ENCODE results near the gene OR1M1. TPM values are rescaled to one million over a fixed set of nuclear protein-coding genes. Genes with fewer than 3 reads are reported as not detected.

The OR1M1 gene
- total and polyA plus RNA-seq, 9 of the 15 experiments (the other 6 are each of a cell fraction or from before 2014, with no cell fraction given): not detected

- no peak for TF ChIP-seq ZNF780A (CRISPR knock-in tag; IDR thresholded peaks at IDR 0.05)
- TF ChIP-seq PKNOX1 (IDR thresholded peaks at IDR 0.05): peak; percentile 60
- no peak for TF ChIP-seq HDAC8 (tag; IDR thresholded peaks at IDR 0.05)
- TF ChIP-seq MAFF (IDR thresholded peaks at IDR 0.05; ENCODE audit: low read length): peak; percentile 59; the same call in 1 of the 2 replicates
- no peak for TF ChIP-seq IFI16 (CRISPR knock-in tag; IDR thresholded peaks at IDR 0.05)
- TF ChIP-seq CREM (IDR thresholded peaks at IDR 0.05; ENCODE audit: low read depth): peak; percentile 82
- no peak for TF ChIP-seq HMG20B (CRISPR knock-in tag; IDR thresholded peaks at IDR 0.05)
- no peak for TF ChIP-seq ZNF239 (CRISPR knock-in tag; IDR thresholded peaks at IDR 0.05)
- no peak for TF ChIP-seq ATF1 (CRISPR knock-in tag; IDR thresholded peaks at IDR 0.05)
- peak; percentile 85 for TF ChIP-seq ATF1 (tag; IDR thresholded peaks at IDR 0.05)
- TF ChIP-seq NRF1 (conservative IDR thresholded peaks at IDR 0.05 in 1 of 2, IDR thresholded peaks at IDR 0.05 in 1 of 2): peak in 1 of 2 experiments; percentile 29; a peak in 1 of 4 replicates
- TF ChIP-seq KDM2B (CRISPR knock-in tag; IDR thresholded peaks at IDR 0.05): no peak
- 0 out of 2 replicates have a peak, but pooled peaks have one; percentile 27 for TF ChIP-seq ZBTB17 (CRISPR knock-in tag; IDR thresholded peaks at IDR 0.05)
- TF ChIP-seq ZNF764 (CRISPR knock-in tag; IDR thresholded peaks at IDR 0.05; ENCODE audit: low read depth): no peak
- TF ChIP-seq KAT8 (IDR thresholded peaks at IDR 0.05; ENCODE audit: low read depth): 0 out of 2 replicates have a peak, but pooled peaks have one; percentile 54
- no peak for TF ChIP-seq HSF4 (CRISPR knock-in tag; IDR thresholded peaks at IDR 0.05; ENCODE audit: borderline replicate concordance)
- no peak for TF ChIP-seq ZNF274 (IDR thresholded peaks at IDR 0.05; ENCODE audit: borderline replicate concordance, low read depth, low read length)
- TF ChIP-seq JUND (IDR thresholded peaks at IDR 0.05; ENCODE audit: borderline replicate concordance, low read depth, low read length): peak; percentile 16; the same call in 1 of the 2 replicates
- no peak; the same call in 2 of the 3 replicates for TF ChIP-seq JUND (tag; IDR thresholded peaks at IDR 0.05; ENCODE audit: borderline replicate concordance, low read depth, low read length)
- no peak for TF ChIP-seq ZNF124 (CRISPR knock-in tag; IDR thresholded peaks at IDR 0.05)
- TF ChIP-seq ATF3 (IDR thresholded peaks at IDR 0.05): no peak
- no peak for TF ChIP-seq ATF3 (CRISPR knock-in tag; conservative IDR thresholded peaks at IDR 0.05)
- no peak for TF ChIP-seq HDAC3 (IDR thresholded peaks at IDR 0.05; ENCODE audit: borderline replicate concordance, partially characterized antibody)
These were observed 53.5 kb downstream of the OR1M1 start, which contains the start of gene ZNF317 (continued) for GRCh38 chr19:9140159-9140874.

All from K562 (cell line).